GM12891 (cell line): ENCODE data around the gene ATG7.

Experiments
- POLR2A ChIP-seq: IDR thresholded peaks from 2 replicates; pipeline ENCODE4 v1.6.1; 2011; ENCODE audit warnings: low read depth, low read length, control low read depth
- POLR2AphosphoS5 ChIP-seq: IDR thresholded peaks from 2 replicates; pipeline ENCODE4 v1.6.1; 2011; ENCODE audit warnings: low read depth, low read length, control low read depth
- POU2F2 ChIP-seq: IDR thresholded peaks from 2 replicates; pipeline ENCODE4 v1.6.1; 2011; ENCODE audit warnings: low read depth, mild to moderate bottlenecking, control low read depth, low read length, moderate library complexity
- SPI1 ChIP-seq: IDR thresholded peaks from 2 replicates; pipeline ENCODE4 v1.6.1; 2011; ENCODE audit warnings: low read depth, low read length, control low read depth
- TAF1 ChIP-seq: IDR thresholded peaks from 2 replicates; pipeline ENCODE4 v1.6.1; 2011; ENCODE audit warnings: low read depth, low read length, control low read depth

GRCh38 chr3:11566916-11567315 is 294.7 kb downstream of the ATG7 start:
- TF ChIP-seq POLR2AphosphoS5 = no peak
- no peak for TF ChIP-seq POLR2A
- TF ChIP-seq TAF1 = no peak
- no peak for TF ChIP-seq SPI1
- TF ChIP-seq POU2F2 = no peak
